ENCODE results near the gene TENM4.

The TENM4 gene

GRCh38 chr11:78715639-78716311 lies 725.1 kb downstream of the TENM4 start (continued):
- TF ChIP-seq ZFP37 (tag by site-specific recombination; IDR thresholded peaks at IDR 0.05) = peak; percentile 79; the same call in 1 of the 2 replicates
- TF ChIP-seq ZNF76 (tag by site-specific recombination; IDR thresholded peaks at IDR 0.05; ENCODE audit: borderline replicate concordance, low read depth) = no peak
- TF ChIP-seq ZNF248 (tag by site-specific recombination; IDR thresholded peaks at IDR 0.05) = no peak
- TF ChIP-seq ZBTB20 (tag by site-specific recombination; IDR thresholded peaks at IDR 0.05) = no peak
- TF ChIP-seq ZNF18 (tag by site-specific recombination; IDR thresholded peaks at IDR 0.05) = no peak
- TF ChIP-seq ZNF214 (tag by site-specific recombination; IDR thresholded peaks at IDR 0.05; ENCODE audit: borderline replicate concordance) = no peak
- TF ChIP-seq ZNF639 (tag by site-specific recombination; IDR thresholded peaks at IDR 0.05) = no peak
- TF ChIP-seq ZNF654 (tag by site-specific recombination; IDR thresholded peaks at IDR 0.05; ENCODE audit: low read depth) = peak; percentile 54
- TF ChIP-seq PATZ1 (tag by site-specific recombination; IDR thresholded peaks at IDR 0.05) = 0 out of 2 replicates have a peak, but pooled peaks have one; percentile 24
- TF ChIP-seq ZNF366 (tag by site-specific recombination; conservative IDR thresholded peaks at IDR 0.05) = peak; percentile 23; the same call in 1 of the 2 replicates
- TF ChIP-seq BCL6B (tag by site-specific recombination; IDR thresholded peaks at IDR 0.05) = no peak
- TF ChIP-seq ZFP3 (tag by site-specific recombination; IDR thresholded peaks at IDR 0.05; ENCODE audit: low read depth) = no peak
- no peak for TF ChIP-seq OSR2 (tag by site-specific recombination; IDR thresholded peaks at IDR 0.05)
- no peak for TF ChIP-seq ZNF16 (tag by site-specific recombination; IDR thresholded peaks at IDR 0.05; ENCODE audit: low read depth)
- no peak for TF ChIP-seq ZNF843 (tag by site-specific recombination; IDR thresholded peaks at IDR 0.05)
- no peak for TF ChIP-seq ZNF132 (tag by site-specific recombination; IDR thresholded peaks at IDR 0.05; ENCODE audit: borderline replicate concordance)
- TF ChIP-seq ZNF529 (tag by site-specific recombination; IDR thresholded peaks at IDR 0.05; ENCODE audit: insufficient replicate concordance) = no peak
- TF ChIP-seq ZNF19 (tag by site-specific recombination; IDR thresholded peaks at IDR 0.05; ENCODE audit: low read depth) = no peak
- TF ChIP-seq ZNF561 (tag by site-specific recombination; IDR thresholded peaks at IDR 0.05; ENCODE audit: borderline replicate concordance) = 0 out of 2 replicates have a peak, but pooled peaks have one; percentile 33
- peak; percentile 95 for TF ChIP-seq ZNF2 (tag by site-specific recombination; IDR thresholded peaks at IDR 0.05)
- TF ChIP-seq ZNF394 (tag by site-specific recombination; IDR thresholded peaks at IDR 0.05; ENCODE audit: borderline replicate concordance) = no peak
- TF ChIP-seq, protein P1, sequence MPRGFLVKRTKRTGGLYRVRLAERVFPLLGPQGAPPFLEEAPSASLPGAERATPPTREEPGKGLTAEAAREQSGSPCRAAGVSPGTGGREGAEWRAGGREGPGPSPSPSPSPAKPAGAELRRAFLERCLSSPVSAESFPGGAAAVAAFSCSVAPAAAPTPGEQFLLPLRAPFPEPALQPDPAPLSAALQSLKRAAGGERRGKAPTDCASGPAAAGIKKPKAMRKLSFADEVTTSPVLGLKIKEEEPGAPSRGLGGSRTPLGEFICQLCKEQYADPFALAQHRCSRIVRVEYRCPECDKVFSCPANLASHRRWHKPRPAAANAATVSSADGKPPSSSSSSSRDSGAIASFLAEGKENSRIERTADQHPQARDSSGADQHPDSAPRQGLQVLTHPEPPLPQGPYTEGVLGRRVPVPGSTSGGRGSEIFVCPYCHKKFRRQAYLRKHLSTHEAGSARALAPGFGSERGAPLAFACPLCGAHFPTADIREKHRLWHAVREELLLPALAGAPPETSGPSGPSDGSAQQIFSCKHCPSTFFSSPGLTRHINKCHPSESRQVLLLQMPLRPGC (tag by site-specific recombination; IDR thresholded peaks at IDR 0.05) = no peak
- TF ChIP-seq, protein P2, sequence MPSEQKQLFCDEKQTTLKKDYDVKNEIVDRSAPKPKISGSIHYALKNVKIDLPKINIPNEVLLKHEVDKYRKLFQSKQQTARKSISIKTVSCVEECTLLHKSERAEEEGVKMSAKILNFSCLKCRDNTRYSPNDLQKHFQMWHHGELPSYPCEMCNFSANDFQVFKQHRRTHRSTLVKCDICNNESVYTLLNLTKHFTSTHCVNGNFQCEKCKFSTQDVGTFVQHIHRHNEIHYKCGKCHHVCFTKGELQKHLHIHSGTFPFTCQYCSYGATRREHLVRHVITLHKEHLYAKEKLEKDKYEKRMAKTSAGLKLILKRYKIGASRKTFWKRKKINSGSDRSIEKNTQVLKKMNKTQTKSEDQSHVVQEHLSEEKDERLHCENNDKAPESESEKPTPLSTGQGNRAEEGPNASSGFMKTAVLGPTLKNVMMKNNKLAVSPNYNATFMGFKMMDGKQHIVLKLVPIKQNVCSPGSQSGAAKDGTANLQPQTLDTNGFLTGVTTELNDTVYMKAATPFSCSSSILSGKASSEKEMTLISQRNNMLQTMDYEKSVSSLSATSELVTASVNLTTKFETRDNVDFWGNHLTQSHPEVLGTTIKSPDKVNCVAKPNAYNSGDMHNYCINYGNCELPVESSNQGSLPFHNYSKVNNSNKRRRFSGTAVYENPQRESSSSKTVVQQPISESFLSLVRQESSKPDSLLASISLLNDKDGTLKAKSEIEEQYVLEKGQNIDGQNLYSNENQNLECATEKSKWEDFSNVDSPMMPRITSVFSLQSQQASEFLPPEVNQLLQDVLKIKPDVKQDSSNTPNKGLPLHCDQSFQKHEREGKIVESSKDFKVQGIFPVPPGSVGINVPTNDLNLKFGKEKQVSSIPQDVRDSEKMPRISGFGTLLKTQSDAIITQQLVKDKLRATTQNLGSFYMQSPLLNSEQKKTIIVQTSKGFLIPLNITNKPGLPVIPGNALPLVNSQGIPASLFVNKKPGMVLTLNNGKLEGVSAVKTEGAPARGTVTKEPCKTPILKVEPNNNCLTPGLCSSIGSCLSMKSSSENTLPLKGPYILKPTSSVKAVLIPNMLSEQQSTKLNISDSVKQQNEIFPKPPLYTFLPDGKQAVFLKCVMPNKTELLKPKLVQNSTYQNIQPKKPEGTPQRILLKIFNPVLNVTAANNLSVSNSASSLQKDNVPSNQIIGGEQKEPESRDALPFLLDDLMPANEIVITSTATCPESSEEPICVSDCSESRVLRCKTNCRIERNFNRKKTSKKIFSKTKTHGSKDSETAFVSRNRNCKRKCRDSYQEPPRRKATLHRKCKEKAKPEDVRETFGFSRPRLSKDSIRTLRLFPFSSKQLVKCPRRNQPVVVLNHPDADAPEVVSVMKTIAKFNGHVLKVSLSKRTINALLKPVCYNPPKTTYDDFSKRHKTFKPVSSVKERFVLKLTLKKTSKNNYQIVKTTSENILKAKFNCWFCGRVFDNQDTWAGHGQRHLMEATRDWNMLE (tag by site-specific recombination; conservative IDR thresholded peaks at IDR 0.05; ENCODE audit: low read depth) = no peak
- TF ChIP-seq PRDM1 (tag by site-specific recombination; IDR thresholded peaks at IDR 0.05) = no peak
